ENCODE data around the gene SDF2.
"Not testable (repeated sequence)": the region's sequence is repeated elsewhere in the genome, so short reads cannot be mapped to it uniquely, and the experiment has no call there.

Gene SDF2

GRCh38 chr17:28626818-28627217 lies 34.9 kb downstream of the SDF2 start:
- no peak for DNase-seq (ENCODE audit: low read depth in 3 of 3)

DNA sequence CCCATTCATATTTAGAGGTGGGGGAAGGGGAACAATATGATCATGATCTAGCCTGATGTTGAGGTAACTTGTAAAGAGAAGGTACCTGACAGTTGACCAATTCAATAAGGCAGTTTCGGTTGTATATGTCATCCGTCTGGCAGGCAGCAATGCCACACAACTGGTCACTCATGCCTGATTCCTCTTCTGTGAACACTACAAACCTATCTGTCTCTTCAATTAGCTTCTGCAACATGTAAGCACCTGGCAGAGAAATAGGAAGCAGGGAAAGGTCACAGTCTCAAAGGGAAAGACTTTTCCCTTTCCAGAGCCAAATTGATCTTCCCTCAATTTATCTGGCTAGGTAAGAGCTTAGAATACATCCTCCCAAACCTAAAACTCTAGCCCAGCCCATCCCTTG lies 37.6 kb downstream of the SDF2 start:
- no peak for DNase-seq (ENCODE audit: low read depth in 3 of 3)

DNA sequence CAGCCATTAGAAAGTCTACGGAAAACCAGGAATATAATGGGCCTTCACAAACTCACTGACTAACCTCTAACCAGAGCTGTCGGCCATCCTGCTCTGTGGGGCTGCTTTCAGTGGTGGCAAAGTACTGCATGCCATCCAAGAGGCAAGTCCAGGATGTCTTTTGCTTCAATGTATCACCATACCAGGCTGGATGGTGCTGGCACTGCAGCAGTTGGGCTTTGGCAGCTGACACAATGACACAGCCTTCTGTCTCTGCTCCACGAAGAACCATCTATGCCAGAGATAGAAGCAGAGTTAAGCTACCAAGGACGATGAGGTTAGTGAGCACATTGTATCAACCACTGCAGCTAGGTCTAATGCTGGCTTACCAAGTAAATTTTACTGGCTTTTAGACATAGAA lies 38.0 kb downstream of the SDF2 start:
- DNase-seq (ENCODE audit: low read depth in 3 of 3): no peak

DNA sequence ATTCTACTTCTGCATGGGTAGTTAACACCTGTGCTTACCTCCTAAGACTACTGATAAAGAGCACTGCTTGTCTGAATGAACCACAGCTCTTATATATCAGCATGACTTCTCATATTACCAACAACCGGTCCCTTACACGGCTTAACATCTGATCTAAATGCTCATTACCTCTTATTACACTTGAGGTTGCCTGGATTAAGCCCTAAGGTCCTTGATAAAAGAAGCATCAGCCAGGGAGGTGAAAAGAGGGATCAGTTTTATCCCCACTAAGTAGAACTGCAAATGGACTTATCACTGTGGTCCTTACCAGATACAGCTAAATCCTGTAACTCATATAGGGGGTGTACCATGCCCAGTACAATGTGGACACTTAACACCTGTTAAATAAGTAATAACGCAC lies 39.5 kb downstream of the SDF2 start:
- no peak for DNase-seq (ENCODE audit: low read depth in 3 of 3)

GRCh38 chr17:28620010-28620409 lies 41.7 kb downstream of the SDF2 start:
- DNase-seq (ENCODE audit: low read depth in 3 of 3): no peak

- no peak for DNase-seq (ENCODE audit: low read depth in 3 of 3)
Measured at GRCh38 chr17:28618464-28618863, 43.2 kb downstream of the SDF2 start.

GRCh38 chr17:28616281-28616680 lies 45.4 kb downstream of the SDF2 start:
- no peak for DNase-seq (ENCODE audit: low read depth in 3 of 3)

DNA sequence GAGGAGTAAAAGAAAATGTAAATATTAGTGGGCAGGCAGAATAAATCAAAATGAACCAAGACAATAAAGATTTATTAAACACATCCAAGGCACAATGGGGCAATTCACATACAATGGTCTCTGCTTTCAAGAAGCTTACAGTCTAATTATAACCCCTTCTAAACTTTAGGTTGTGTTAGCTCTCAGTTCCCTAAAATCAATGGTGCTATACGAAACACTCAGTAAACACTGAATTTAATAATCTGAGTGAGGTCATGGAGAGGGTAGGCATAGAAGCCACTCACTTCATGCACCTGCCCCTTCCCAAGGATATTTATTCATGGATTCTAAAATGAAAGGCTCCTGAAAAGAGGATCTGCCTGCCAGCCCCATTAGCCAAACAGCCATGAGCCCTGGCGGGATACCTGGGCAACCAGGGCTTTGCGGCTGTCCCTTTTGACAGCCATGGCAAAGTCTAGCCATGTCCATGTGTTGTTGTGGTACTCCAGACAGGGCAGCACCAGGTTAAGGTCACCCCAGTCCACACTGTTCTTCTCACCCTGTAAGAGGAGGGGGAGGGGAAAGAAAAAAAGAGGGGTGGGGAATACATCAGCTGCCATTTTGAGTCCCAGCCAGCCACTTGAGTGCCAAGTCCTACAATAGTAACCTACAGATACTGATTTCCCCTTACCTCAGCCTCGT lies 46.3 kb downstream of the SDF2 start:
- DNase-seq (ENCODE audit: low read depth in 3 of 3): no peak

GRCh38 chr17:28613931-28614381 lies 47.8 kb downstream of the SDF2 start, which contains the start of gene RSKR:
Gene RSKR (minus strand): TSS chr17:28614185. CDS start chr17:28614161, 24 bp downstream.
- no peak for DNase-seq (ENCODE audit: low read depth in 3 of 3)

GRCh38 chr17:28612936-28613872 lies 48.5 kb downstream of the SDF2 start:
- DNase-seq (ENCODE audit: low read depth in 3 of 3): no peak

DNA sequence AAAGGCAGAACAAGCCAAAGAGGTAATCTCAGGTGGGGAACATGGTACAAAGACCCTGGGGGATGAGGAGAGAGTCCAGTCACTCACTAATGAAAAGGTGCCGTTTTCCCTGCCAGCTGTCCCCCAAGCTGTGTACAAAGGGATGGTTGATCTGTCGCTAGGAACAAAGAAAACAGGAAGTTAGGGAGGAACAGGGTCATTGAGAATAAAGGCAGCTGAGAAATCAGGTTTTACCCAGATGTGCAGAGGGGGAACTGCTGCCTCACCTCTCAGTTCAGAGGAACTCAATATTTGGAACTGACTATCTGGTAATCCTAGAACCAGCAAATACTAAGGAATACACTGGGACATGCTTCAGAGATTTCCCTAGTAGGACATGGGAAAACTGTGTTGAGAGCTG lies 49.2 kb downstream of the SDF2 start:
- DNase-seq (ENCODE audit: low read depth in 3 of 3): no peak

- DNase-seq (ENCODE audit: low read depth in 3 of 3): no peak
Measured at GRCh38 chr17:28610376-28610775, 51.3 kb downstream of the SDF2 start.

- not testable (repeated sequence) for DNase-seq (ENCODE audit: low read depth in 3 of 3)
Measured at GRCh38 chr17:28604031-28604430, 57.7 kb downstream of the SDF2 start.

GRCh38 chr17:28599311-28600184 lies 62.2 kb downstream of the SDF2 start:
- peak; percentile 25 to 70 (median 53) for DNase-seq (ENCODE audit: low read depth in 3 of 3)

DNA sequence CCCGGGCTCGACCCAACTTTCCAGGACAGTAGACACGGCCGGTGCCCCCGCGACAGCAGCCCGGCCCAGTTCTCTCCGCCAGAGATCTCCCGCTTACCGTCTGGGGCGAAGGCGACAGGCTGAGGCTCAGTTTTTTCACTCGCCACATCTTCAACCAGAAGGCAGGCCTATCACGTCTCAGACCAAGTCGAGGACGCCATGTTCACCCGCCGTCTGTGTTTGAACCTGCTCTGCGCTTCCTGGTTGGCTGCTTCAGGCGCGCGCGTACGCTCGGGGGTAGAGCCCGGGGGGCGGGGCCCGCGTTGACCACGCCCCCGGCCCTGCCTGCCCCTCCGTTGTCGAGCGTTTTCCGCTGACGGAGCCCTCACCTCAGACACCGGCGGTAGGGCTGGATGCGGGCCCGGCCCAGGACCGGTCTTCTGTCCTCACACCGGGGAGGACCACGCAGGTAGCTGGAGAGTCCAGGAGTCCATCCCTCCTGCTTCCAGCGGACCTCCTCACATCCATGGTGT lies 62.9 kb downstream of the SDF2 start, which contains the start of gene SPAG5:
SPAG5 (minus strand) TSS at position 227 of the 512 bp plus-strand sequence; CDS start at position 148, 79 bp downstream.
- DNase-seq (ENCODE audit: low read depth in 3 of 3): peak; percentile 84 to 93 (median 88)

- no peak for DNase-seq (ENCODE audit: low read depth in 3 of 3)
Measured at GRCh38 chr17:28598389-28598788, 63.3 kb downstream of the SDF2 start.

Measured in stimulated activated CD4-positive, alpha-beta T cell treated with anti-CD3 and anti-CD28 coated beads, TNF-alpha, amount 100 ng/mL, for 24 hours (primary cell).